ENCODE measurements around the gene MIB1. TPM values are rescaled to one million over a fixed set of nuclear protein-coding genes. Genes with fewer than 3 reads are reported as not detected.

Gene MIB1
- polyA plus RNA-seq, 1 donor = 78.9 TPM

- DNase-seq = no peak
Measured at GRCh38 chr18:21809725-21810124, 69.1 kb downstream of the MIB1 start.

DNA sequence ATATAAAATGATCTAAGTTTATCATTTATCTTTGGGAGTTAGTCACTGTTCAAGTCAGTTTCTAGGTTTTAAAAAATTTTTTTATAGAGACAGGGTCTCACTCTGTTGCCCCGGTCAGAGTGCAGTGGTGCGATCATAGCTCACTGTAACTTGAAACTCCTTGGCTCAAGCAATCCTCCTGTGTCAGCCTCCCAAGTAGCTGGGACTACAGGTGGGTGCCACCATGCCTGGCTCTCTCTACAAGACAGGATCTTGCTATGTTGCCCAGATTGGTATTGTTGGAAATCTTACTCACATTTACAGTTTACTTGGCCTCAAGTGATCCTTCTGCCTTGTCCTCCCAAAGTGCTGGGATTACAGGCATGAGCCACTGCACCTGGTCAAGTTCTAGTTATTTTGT, 74.5 kb downstream of the MIB1 start:
- no peak for DNase-seq

GRCh38 chr18:21820033-21820810, 79.6 kb downstream of the MIB1 start:
- peak; percentile 8 for DNase-seq

- DNase-seq = no peak
Measured at GRCh38 chr18:21820811-21821143, 80.2 kb downstream of the MIB1 start.

DNA sequence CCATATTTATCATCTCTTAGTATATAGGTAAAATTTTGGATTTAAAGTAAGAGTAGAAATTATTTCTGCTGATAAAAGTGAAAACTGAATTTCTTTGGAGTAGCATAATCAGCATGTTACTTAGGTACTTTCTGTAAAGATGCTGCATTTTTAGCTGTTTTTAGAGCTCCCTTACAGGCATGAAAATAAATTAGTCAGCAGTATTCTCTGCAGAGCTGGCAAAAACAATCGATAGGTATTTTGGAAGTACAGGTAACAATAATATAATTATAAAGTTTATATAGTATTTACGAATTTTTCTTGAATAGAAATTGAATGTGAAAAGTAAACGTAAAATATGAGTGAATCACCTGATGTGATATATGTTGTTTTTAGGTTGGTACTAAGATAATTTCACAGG, 83.3 kb downstream of the MIB1 start:
- DNase-seq = no peak

DNA sequence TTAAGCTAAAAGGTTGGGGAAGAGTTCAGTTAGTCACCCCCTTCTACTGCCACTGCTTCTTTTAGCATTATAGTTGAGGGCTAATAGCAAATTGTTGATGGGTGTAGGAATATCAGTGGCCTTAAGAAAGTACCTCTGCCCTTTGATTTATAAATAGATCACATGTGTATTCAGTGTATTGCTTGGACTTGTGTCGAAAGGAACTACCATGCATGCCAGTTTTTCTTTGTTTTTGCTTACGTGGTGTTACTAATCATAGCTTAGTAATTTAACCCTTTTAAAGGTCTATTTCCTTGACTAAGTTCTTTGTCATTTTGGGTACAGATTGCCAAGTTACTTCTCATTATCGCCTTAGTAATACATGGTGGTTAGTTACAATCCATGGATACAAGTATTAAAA, 85.6 kb downstream of the MIB1 start:
- DNase-seq = no peak

DNA sequence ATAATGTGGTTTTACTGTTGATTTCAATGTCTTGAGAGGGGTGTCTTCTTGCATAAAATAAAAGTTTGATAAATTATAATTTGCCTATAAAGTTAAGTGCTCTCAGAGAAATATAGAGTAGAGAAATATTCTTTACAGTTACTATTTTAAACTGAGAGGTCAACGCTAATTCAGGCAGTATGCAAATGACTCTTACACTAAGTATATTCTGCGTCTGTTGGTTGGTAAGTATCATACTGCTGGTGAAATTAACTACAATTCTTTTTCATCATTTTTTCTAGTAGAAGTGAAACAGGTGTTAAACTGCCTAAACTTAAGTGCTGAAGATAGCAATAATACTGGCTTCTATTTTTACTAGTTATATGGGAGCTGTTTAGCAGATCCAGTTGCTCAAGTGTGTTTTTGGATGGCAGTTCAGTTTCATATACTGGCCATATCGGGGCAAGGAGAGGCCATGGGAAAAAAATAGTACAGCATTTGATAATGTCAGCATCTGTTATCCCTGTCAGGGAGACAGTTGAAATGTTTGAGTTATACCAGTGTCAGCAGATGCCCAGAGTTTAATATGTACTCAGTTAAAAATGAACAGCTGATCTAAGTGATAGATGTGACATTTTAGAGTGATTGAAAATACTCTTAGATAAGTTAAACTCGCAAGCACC, 86.2 kb downstream of the MIB1 start:
- no peak for DNase-seq

DNA sequence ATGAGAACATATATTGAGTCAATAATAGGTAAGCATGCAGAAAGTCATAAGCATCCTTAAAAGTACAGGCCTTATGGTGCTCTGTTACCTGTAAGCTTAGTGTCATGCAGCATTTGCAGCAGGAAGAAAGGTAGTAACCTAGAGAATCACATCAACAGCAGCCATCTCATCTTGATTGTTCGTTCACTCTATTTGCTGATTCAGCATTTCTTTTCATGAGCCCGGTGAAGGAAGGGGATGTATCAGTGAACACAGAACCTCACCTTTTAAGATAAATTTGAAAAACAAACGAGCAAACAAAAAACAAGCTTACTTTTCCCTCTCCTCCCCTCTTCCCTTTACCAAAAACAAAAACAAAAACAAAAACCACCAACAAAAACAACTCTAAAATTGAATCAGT, 89.9 kb downstream of the MIB1 start:
- no peak for DNase-seq

- peak; percentile 14 for DNase-seq
Measured at GRCh38 chr18:21831413-21831831, 90.8 kb downstream of the MIB1 start.

DNA sequence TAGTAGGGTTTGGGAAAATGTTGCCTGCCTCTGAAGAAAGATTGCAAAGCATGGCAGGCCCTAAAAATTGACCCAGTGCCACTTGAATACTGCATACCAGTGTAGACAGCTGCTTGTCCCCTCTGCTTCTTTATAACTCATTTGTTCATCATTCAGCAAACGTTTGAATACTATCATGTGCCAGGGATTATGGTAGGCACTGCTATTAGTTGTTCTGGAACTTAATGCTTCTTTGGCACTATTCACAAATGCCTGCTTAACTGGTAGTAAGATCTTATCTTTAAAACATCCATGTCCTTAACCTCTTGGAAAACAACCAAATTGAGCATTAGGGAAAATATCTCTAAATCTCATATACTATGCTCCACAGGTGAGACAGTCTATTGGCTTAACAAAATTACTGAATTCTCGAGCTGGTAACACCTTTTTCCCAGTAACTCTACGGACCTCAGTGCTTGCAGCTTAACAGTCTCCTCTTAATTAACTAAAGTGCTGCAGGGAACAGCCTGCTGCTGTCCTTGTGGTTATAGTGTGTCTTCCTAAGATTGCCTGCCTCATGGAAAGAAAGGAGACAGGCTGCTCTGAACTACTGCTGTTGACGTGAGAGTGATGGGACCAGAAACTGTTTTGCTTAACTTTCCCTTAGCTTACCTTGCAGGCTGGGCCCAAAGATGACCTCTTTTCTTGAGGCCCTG, 93.2 kb downstream of the MIB1 start:
- DNase-seq = no peak

DNA sequence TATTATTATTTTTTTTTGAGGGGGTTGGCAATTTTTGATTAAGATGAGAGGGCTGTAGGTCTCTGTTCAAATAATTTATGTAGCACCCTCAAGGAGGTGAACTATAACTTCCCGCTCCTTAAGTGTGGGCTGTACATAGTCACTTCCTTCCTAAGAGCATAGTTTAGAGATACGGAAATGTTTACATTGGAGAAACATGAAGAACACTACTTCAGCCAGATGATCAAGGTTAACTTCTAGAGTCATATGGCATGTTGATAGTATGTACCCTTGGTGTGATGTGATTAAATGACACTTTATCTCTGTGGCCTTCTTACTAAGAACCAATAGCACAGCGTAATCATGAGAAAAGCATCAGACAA, 93.7 kb downstream of the MIB1 start:
- no peak for DNase-seq

GRCh38 chr18:21841570-21841969, 101.0 kb downstream of the MIB1 start:
- DNase-seq = no peak

DNA sequence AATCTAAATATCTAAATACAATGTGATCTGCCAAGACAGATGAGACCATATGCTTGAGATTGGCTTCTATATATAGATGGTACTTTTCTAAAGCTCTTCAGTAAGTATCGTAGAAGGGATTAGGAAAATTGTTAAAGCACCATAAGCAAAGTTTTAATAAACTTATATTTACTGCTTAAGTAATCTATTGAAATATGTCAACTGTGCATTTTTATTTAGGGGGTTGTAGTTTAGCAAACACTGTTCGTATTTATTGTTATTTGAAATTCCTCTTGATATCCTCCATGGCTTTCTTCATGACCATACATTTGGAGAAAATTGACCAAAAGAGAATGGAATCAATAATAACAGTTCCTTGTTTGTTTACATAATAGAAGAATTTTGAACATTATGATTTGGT, 102.7 kb downstream of the MIB1 start:
- DNase-seq = no peak

- no peak for DNase-seq
Measured at GRCh38 chr18:21851327-21851961, 110.9 kb downstream of the MIB1 start.

GRCh38 chr18:21853016-21853415, 112.4 kb downstream of the MIB1 start:
- DNase-seq = peak; percentile 17

- no peak for DNase-seq
Measured at GRCh38 chr18:21853775-21854552, 113.4 kb downstream of the MIB1 start.

- DNase-seq = no peak
Measured at GRCh38 chr18:21855432-21855831, 114.8 kb downstream of the MIB1 start.

- no peak for DNase-seq
Measured at GRCh38 chr18:21857871-21858270, 117.3 kb downstream of the MIB1 start.

DNA sequence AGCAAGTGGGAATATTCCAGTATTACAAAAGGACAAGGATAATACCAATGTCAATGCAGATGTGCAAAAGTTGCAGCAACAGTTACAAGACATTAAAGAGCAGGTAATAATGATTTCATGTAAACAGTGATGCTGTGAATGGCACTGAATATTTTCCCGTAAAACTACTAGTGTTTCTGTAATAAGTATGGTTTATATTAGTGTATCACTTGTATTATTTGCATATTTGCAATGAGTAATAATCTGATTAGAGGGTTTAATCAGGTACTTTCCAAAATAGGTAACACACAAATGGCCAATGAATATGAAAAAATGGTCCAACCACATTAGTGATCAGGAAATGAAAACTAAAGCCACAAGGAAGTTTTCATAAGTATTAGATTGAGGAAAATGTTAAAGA, 118.0 kb downstream of the MIB1 start:
- no peak for DNase-seq

GRCh38 chr18:21864386-21864785, 123.8 kb downstream of the MIB1 start:
- DNase-seq = no peak

DNA sequence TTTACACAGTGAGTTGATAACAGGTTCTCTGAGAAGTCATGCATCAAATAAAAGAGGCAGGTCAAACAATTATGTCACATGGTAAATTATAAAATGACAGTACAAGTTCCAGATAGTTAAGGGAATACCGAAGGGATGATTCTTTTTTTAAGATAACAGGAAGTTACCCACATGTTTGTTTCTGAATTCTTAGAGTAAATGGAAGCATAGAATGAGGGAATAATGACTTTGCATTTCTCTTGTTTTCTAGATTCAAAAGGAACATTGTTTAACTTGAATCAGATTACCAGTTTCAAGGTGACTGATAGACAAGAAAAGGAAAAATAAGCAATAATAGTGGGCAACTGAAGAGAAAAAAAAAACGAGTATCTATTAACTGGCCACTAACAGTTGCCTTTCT, 124.5 kb downstream of the MIB1 start:
- no peak for DNase-seq

GRCh38 chr18:21868770-21869169, 128.2 kb downstream of the MIB1 start:
- no peak for DNase-seq

Measured in left kidney (tissue), 2 donors.